ENCODE results near the gene ZNF227.
"Not testable (repeated sequence)": the region's sequence is repeated elsewhere in the genome, so short reads cannot be mapped to it uniquely, and the experiment has no call there.

The ZNF227 gene

DNA sequence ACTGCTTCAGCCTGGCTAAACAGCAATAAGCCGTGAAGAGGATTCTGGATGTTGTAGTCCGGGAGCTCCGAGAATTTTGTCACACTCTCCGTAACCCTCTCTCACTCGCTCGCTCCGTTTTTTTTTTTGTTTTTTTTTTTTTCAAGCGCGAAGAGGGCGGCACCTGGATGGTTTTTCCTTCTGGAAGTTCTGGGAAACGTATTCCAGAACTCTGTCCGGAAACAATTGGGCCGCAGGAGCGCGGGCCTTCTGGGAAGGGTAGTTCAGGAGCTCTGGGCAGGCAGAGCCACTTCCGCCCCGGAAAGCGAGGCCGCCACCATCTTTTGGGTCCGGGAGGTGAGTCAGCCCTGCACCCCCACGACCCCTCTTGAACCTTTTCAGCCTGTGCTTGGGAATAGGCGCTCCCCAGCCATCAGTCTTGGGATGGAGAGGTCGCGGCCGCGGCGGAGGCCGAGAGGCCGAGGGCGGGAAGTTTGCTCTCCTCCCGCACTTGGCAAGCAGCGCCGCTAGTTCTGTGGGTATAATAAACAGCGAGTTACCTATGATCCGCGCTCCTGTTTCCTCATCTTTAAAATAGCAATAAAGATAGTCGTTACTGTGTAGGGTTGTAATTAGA is at the start of gene ZNF227:
ZNF227 (plus strand) TSS at position 283 of the 616 bp plus-strand sequence. CDS start 5,261 bp downstream, outside the sequence.
- peak; percentile 85 for DNase-seq

DNA sequence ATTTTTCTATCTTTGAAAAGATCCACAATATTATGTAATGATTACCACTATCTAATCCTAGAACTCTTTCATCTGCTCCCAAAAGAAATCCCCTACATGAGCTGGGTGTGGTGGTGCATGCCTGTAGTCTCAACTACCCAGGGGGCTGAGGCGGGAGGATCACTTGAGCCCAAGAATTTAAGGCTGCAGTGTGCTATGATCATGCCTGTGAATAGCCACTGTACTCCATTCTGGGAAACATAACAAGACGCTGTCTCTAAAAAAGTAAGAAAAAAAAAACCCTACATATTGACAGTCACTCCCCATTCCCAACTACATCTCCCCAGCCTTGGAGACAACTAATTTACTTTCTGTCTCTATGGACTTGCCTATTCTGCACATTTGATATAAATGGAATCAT is 48.5 kb upstream of the ZNF227 start:
- DNase-seq = no peak

DNA sequence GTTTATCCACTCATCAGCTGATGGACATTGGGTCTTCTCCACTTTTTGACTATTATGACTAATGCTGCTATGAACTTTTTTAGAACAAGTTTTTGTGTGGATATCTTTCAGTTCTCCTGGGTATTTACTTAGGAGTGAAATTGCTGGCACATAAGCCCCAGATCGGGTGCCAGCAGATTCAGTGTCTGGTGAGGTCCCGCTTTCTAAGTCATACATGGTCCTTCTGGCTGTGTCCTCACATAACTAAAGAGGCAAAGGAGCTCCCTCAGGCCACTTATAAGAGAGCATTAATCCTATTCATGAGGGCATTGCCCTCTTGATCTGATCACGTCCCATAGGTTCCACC is 48.0 kb upstream of the ZNF227 start:
- no peak for DNase-seq

DNA sequence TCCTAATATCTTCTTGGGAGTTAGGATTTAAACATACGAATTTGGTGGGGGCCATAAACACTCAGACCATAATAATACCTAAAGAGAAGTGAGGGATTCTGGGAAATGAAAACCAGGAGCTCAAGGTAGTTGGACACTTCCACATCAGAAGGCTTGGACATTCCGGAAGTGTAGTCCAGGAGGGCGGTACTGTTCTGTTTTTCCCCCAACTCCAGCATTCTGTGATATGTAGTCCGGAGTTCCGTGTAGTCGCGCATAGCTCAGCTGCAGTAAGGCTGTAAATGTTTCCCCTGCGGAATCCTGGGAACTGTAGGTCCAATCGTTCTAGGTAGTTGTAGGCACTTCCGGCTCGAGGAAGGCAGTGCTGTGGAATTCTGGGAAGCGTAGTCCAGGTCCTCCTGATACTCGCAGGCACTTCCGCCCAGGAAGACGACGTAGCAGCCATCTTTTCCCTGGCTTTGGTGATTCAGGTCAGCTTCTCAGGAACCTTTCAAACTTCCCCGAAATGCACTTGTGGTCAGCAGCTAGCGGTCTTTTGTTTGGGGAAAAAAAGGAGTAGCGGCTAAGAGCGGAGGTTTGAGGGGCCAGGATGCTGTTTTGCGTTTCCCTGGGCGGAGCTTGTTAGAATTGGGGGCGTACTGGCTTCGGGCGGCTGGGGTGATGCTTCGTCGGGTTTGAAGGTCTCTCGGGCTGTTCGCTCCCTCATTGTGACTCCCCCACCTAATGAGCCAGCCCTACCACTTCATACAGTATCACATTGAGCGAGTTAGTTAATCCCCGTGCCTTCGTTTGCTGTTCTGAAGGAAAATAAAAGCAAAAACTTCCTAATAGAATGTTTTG is 47.4 kb upstream of the ZNF227 start, which contains the start of gene ZNF226:
ZNF226 (plus strand) TSS at position 428 of the 840 bp plus-strand sequence. CDS start 4,981 bp downstream, outside the sequence.
- DNase-seq = peak; percentile 80

DNA sequence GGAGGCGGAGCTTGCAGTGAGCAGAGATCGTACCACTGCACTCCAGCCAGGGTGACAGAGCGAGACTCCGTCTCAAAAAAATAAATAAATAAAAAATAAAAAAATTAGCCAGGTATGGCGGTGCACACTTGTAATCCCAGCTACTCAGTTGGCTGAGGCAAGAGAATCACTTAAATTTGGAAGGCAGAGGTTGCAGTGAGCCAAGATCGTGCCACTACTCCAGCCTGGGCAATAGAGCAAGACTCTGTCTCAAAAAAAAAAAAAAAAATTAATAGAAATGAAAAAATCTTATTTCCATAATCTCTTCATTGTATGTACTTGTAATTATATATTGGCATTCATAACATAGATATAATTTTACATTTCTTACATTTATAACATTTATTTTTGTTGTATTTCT is 41.7 kb upstream of the ZNF227 start:
- not testable (repeated sequence) for DNase-seq

DNA sequence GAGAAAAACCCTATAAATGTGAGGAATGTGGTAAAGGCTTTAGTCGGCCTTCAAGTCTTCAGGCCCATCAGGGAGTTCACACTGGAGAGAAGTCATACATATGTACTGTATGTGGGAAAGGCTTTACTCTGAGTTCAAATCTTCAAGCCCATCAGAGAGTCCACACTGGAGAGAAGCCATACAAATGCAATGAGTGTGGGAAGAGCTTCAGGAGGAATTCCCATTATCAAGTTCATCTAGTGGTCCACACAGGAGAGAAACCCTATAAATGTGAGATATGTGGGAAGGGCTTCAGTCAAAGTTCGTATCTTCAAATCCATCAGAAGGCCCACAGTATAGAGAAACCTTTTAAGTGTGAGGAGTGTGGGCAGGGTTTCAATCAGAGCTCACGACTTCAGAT is 35.7 kb upstream of the ZNF227 start:
- no peak for DNase-seq

DNA sequence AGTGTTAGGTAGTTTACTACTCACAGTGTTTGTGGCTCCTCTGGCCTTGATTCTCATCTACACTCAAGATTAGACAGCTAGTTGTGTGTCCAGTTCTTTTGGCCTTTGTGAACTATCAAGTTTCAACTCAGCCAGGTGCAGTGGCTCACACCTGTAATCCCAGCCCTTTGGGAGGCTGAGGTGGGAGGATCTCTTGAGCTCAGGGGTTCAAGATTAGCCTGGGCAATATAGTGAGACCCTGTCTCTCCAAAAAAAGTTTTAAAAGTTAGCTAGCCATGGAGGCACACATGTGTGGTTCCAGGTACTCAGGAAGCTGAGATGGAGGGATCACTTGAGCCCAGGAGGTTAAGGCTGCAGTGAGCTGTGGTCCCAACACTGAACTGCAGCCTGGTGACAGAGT is 31.4 kb upstream of the ZNF227 start:
- no peak for DNase-seq

DNA sequence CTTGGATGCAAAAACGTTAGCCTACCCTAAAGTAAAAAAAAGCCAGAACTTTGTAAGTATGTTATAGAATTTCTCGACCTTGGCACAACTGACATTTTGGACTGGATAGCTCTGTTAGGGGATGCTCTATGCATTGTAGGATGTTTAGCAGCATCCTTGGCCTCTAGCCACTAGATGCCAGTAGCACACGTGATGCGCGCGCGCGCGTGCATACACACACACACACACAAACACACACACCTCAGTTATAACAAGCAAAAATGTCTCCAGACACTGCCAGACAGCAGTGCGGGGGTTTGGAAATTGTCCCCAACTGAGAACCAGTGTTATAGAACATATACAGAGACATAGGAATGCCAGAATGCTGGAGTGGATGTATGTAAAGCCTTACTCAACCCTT is 30.2 kb upstream of the ZNF227 start:
- DNase-seq = no peak

DNA sequence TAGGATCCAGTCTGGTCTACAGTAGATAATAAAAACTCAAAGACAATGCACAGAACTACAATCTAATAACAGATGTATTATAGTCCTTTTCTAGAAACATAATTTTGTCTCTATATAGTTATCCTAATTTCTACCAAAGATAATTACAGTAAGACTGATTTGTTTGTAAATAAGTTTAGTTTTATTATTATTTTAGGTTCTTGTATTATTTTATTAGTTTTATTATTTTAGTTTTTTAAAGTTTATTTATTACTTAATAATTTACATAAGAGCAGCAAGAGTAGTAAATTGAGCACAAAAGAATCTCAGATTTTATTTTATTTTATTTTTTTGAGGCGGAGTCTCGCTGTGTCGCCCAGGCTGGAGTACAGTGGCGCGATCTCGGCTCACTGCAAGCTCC is 22.3 kb upstream of the ZNF227 start:
- DNase-seq = no peak

DNA sequence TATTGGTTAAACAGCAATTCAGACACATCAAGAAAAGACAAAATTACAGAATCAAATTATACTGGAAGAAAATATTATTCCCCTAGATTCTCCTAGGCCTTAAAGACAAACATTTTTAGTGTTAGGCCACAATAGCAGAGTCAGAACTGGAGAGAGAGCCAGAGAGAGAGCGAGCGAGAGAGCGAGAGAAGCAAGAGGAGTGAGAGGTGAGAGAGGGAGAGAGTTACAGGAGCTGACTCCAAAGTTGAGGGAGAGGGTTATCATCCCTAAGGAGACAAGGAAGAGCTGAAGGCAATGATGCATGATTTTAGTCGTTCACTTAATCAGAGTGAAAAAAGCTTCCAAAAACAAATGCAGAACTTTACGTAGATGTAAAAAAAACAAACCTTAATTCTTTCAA is 20.2 kb upstream of the ZNF227 start:
- DNase-seq = no peak

DNA sequence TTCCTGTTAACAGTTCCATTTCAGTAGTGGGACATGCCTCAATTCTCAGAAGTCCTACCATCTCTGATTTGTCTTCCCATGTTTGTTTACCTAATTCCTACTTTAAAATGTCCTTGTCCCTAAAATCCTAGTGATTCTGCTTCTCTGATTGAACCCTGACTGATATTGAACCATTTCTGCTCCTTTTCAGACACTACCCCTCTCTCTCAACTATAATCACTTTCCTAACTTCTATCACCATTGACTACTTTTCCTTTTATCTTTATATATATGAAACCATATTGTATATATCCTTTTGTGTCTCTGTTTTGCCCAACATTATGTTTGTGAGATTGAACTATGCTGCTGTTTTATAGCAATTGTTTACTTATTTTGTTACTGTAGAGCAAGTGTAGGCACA is 15.6 kb upstream of the ZNF227 start:
- DNase-seq = no peak

DNA sequence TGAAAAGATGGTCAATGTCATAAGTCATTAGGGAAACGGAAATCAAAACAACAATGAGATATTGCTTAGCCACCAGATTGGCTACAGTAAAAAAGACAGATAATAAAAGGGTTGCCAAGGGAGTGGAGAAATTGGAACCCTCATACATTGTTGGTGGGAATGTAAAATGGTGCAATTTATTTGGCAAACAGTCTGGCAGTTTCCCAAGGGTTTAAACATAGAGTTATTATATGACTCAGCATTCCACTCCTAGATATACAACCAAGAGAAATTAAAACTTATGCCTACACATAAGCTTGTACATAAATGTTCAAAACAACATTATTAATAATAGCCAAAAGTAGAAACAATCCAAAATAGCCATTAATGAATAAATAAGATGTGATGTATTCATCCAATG is 9.9 kb upstream of the ZNF227 start:
- no peak for DNase-seq

DNA sequence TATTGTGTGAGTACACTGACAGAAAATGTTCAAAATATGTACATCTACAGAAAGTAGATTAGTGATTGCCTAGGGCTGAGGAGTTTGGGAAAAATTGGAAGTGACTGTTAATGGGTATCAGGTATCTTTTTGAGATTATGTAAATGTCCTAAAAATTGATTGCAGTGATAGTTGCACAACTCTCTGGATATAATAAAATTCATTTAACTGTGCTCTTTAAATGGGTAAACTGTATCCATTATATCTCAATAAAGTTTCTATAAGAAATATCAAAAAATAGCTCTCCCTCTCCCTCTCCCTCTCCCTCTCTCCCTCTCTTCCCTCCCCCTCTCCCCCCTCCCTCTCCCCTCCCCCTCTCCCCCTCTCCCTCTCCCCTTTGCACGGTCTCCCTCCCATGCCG is 9.4 kb upstream of the ZNF227 start:
- DNase-seq = no peak

DNA sequence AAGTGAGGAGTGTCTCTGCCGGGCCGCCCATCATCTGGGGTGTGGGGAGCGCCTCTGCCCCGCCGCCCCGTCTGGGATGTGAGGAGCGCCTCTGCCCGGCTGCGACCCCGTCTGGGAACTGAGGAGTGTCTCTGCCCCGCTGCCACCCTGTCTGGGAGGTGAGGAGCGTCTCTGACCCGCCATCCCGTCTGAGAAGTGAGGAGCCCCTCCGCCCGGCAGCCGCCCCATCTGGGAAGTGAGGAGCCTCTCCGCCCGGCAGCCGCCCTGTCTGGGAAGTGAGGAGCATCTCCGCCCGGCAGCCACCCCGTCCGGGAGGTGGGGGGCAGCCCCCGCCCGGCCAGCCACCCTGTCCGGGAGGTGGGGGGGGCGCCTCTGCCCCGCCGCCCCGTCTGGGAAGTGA is 8.5 kb upstream of the ZNF227 start:
- not testable (repeated sequence) for DNase-seq

DNA sequence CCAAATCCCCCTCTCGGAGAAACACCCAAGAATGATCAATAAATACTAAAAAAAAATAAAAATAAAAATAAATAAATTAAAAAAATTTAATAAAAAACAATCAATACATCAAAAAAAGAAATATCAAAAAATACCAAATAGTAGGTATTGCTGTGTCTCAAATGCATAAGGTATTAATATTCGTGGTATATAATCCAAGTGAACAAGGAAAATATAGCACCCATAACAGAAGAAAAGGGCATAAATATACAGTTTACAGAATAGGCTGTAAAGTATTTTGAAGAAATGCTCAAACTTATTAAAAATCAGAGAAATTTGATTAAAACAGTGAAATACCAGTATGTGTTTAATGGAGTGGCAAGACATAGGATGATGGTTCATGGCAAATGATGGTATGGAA is 7.6 kb upstream of the ZNF227 start:
- DNase-seq = no peak

DNA sequence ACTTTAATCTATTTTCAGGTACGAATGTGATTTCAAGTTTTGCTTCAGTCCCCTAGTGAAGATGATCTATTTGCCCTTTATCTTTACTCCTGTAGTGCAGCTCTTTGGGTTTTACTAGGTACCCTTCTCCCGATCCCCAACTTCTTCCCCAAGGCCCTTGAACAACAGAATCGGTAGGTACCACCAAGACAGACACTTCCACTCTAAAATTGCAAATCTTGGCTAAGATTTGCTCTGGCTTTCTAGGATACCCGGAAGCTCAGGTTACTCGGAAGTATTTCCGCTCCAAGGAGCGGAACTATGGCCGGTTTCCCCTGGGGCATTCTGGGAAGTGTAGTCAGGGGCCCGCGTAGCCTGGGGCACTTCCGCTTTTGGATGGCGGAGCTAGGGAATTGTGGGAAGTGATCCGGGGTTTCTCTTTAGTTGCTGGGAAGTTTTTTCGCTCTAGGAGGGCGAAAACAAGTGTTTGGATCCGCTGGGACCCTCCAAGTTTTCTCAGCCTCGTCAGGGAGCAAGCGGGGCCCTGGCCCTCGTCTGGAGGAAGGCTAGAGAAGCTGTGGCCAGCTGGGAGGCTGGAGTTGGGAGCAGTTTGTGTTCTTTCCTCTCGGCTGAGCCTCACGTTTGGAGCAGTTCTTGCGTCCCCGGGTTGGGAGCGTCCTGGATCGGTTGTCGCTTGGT is 5.1 kb upstream of the ZNF227 start:
- peak; percentile 82 for DNase-seq

DNA sequence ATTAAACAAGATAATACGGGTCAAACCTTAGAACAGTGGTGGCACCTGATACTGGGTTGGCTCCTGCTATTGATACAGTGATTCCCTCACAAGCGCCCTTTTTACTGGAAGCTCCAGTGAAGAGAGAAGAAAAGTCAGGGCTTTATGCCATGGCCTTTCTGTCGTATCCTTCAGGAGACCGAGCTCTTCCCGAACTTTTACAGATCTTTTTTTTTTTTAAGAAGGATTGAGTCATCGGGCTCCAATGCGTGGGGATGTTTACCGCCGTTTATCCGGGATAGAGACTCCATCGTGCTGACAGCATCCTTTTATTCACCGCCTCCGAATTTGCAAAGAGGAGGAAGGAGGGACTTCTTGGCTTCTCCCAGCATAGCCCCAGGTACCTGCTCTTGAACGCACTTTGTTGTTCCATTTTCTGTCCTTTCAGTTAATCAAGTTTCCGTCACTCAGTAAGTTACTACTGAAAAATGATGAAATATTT is 574 bp downstream of the ZNF227 start:
- DNase-seq = no peak

DNA sequence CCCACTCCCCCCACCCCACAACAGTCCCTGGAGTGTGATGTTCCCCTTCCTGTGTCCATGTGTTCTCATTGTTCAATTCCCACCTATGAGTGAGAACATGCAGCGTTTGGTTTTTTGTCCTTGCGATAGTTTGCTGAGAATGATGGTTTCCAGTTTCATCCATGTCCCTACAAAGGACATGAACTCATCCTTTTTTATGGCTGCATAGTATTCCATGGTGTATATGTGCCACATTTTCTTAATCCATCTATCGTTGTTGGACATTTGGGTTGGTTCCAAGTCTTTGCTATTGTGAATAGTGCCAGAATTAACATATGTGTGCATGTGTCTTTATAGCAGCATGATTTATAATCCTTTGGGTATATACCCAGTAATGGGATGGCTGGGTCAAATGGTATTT is 7.6 kb downstream of the ZNF227 start:
- not testable (repeated sequence) for DNase-seq

DNA sequence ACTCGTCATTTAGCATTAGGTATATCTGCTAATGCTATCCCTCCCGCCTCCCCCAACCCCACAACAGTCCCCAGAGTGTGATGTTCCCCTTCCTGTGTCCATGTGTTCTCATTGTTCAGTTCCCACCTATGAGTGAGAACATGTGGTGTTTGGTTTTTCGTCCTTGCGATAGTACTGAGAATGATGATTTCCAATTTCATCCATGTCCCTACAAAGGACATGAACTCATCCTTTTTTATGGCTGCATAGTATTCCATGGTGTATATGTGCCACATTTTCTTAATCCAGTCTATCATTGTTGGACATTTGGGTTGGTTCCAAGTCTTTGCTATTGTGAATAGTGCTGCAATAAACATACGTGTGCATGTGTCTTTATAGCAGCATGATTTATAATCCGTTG is 8.4 kb downstream of the ZNF227 start:
- DNase-seq = not testable (repeated sequence)

DNA sequence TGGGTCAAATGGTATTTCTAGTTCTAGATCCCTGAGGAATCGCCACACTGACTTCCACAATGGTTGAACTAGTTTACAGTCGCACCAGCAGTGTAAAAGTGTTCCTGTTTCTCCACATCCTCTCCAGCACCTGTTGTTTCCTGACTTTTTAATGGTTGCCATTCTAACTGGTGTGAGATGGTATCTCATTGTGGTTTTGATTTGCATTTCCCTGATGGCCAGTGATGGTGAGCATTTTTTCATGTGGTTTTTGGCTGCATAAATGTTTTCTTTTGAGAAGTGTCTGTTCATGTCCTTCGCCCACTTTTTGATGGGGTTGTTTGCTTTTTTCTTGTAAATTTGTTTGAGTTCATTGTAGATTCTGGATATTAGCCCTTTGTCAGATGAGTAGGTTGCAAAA is 9.0 kb downstream of the ZNF227 start:
- not testable (repeated sequence) for DNase-seq

DNA sequence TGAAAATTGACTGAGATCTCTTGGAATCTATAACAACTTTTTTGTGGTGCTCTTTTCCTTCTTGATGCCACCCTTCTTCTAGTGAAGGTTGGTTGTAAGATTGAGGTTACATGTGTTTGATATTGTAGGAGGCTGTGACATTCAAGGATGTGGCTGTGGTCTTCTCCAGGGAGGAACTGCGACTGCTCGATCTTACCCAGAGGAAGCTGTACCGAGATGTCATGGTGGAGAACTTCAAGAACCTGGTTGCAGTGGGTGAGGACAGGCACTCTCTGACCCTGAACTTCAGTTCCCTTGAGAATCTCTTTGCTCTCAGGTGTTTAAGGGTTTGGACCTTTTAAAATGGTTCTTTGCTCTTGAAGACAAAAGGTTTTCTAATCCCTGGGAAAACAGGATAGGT is 16.0 kb downstream of the ZNF227 start:
- DNase-seq = no peak

DNA sequence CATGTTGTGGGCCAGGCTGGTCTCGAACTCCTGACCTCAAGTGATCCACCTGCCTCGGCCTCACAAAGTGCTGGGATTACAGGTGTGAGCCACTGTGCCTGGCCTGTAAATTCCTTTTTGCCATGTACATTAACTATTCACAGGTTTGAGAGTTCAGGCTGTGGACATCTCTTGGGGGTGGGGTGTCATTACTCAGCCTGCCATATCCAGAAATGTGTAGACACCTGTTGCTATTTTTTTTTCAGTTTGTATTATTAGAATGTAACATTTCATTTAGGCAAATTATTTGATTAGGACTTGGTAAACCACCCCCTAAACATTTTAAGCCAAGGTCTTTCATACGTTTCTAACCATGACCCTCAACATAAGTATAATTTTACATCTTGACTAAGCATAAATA is 20.5 kb downstream of the ZNF227 start:
- DNase-seq = no peak

DNA sequence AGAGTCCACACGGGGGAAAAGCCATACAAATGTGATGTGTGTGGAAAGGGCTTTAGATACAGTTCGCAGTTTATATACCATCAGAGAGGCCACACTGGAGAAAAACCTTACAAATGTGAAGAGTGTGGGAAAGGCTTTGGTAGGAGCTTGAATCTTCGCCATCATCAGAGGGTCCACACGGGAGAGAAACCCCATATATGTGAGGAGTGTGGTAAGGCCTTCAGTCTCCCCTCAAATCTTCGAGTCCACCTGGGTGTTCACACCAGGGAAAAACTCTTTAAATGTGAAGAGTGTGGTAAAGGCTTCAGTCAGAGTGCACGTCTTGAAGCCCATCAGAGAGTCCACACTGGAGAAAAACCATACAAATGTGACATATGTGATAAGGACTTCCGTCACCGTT is 24.1 kb downstream of the ZNF227 start:
- no peak for DNase-seq

DNA sequence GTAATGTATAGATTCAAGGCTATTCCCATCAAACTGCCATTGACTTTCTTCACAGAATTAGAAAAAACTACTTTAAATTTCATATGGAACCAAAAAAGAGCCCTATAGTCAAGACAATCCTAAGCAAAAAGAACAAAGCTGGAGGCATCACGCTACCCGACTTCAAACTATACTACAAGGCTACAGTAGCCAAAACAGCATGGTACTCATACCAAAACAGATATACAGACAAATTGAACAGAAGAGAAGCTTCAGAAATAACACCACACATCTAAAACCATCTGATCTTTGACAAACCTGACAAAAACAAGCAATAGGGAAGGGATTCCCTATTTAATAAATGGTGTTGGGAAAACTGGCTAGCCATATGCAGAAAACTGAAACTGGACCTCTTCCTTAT is 40.0 kb downstream of the ZNF227 start:
- DNase-seq = not testable (repeated sequence)

Measured in activated naive CD4-positive, alpha-beta T cell treated with anti-CD3 and anti-CD28 coated beads, Interleukin-2, amount 50 U/mL, for 16 hours (primary cell).